Measurements from ENCODE around the gene MEX3D. TPM values are rescaled to one million over a fixed set of nuclear protein-coding genes. Genes with fewer than 3 reads are reported as not detected.

The MEX3D gene
- total and polyA plus RNA-seq, 5 experiments from 2014 or later: 0.08 to 4.4 (median 3.0) TPM; not detected in 2

- DNase-seq (peak in 3 of 10 donors; percentile 16 to 25 (median 23)), ATAC-seq (no peak)
- POLR2A ChIA-PET: interaction anchor here (1.4 to 1.9 kb wide), 2 partner anchors 16 to 43 kb away, joined by 8 to 9 read pairs; partner anchors contain the start of genes MBD3 and TCF3
- H3K9me3 Mint-ChIP-seq: no peaks in the 10 kb centered on the region
- peaks cover 16 to 63% (median 54%) of the 10 kb centered on the region in 4 donors for H3K4me1 Mint-ChIP-seq
- peak overlapping the region in 9 of 10 donors; percentile 24 to 90 (median 74) for H3K27ac Mint-ChIP-seq
- H3K36me3 Mint-ChIP-seq: peaks cover 0 to 25% (median 8%) of the 10 kb centered on the region in 3 donors
- H3K4me3 Mint-ChIP-seq: peak overlapping the region; percentile 70 to 88 (median 85)
- H3K27me3 Mint-ChIP-seq: no peaks in the 10 kb centered on the region
These were observed 40.9 kb upstream of the MEX3D start for GRCh38 chr19:1609103-1609396.

- ATAC-seq (no peak), DNase-seq (peak in 7 of 10 donors; percentile 21 to 72 (median 39))
- H3K4me3 Mint-ChIP-seq: peak overlapping the region; percentile 70 to 88 (median 85)
- peaks cover 16 to 68% (median 56%) of the 10 kb centered on the region in 4 donors for H3K4me1 Mint-ChIP-seq
- H3K36me3 Mint-ChIP-seq: peaks cover 0 to 19% (median 7%) of the 10 kb centered on the region in 3 donors
- POLR2A ChIA-PET: interaction anchor here (1.4 to 1.9 kb wide), 2 partner anchors 15 to 44 kb away, joined by 8 to 9 read pairs; partner anchors contain the start of genes MBD3 and TCF3
- H3K27me3 Mint-ChIP-seq: no peaks in the 10 kb centered on the region
- H3K9me3 Mint-ChIP-seq: no peaks in the 10 kb centered on the region
- peak overlapping the region; percentile 61 to 93 (median 80) for H3K27ac Mint-ChIP-seq
These were observed 40.4 kb upstream of the MEX3D start for GRCh38 chr19:1608359-1609102.

- Mint-ChIP-seq H3K4me1 (peaks cover 23 to 72% (median 63%) of the 10 kb centered on the region in 4 donors), H3K4me3 (peak overlapping the region; percentile 91 to 99 (median 98)), H3K27me3 (no peaks in the 10 kb centered on the region), H3K9me3 (no peaks in the 10 kb centered on the region), H3K36me3 (peaks cover 0 to 8% (median 3%) of the 10 kb centered on the region in 3 donors), H3K27ac (peak overlapping the region; percentile 94 to 100 (median 98))
- DNase-seq (no peak), ATAC-seq (no peak)
- POLR2A ChIA-PET: interaction anchor here (0.6 to 4.7 kb wide), 9 partner anchors 9 to 164 kb away, joined by 4 to 52 read pairs (median 6); partner anchors contain the start of genes MBD3 and TCF3
These were observed 38.1 kb upstream of the MEX3D start for GRCh38 chr19:1606138-1606651.

DNA sequence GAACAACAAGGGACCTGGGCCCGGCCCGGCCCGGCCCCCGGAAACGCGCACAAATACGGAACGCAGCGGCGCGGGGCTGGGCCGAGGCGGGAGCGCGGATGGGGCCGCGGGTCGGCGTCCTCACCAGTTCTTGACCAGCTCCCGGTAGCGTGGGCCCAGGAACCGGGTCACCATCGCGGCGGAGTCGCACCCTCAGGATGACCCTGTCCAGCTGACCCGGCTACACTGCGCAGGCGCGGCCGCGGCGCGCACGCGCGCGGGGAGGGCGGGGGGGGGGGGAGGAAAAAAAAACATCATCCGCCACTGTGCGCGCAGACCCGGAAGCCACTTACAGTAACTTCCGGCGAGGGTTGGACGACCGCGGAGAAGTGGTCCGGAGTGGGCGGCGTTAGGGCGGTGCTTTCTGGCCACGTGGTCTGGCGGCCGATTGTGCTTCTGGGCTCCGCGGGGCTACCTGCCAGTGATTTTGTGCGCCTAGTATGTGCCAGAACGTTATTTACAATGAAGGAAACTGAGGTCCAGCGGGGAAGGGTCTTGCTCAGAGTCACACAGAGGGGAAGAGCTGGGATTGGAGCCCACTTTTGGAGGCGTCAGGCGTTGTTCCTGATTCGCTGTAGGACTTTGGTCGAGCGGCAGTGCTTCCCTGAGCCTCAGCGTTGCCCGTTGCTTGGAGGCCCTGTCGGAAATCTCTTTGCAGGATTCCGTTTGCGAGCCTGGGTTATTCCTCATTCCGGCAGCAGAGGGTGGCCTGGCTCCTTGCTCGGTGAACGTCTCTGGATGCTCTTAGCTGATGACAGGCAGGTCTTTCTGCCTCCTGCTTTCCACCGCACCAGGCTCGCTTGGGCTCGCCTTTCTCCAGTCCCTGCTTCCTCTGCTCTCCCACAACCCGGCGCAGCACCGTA, 37.4 kb upstream of the MEX3D start, which contains the start of gene UQCR11:
TSS of gene UQCR11 (minus strand) at position 227 of the 902 bp plus-strand sequence. CDS start at position 174, 53 bp downstream.
- ATAC-seq (peak; percentile 78 to 85), DNase-seq (peak; percentile 85 to 95 (median 88))
- peaks cover 21 to 68% (median 57%) of the 10 kb centered on the region in 4 donors for H3K4me1 Mint-ChIP-seq
- H3K27ac Mint-ChIP-seq: peak within 1 kb of the TSS; percentile 94 to 100 (median 98)
- POLR2A ChIA-PET: interaction anchor here (0.6 to 4.7 kb wide), 11 partner anchors 9 to 163 kb away, joined by 3 to 52 read pairs (median 6); partner anchors contain the start of genes MBD3 and TCF3
- no peaks in the 10 kb centered on the region for H3K9me3 Mint-ChIP-seq
- H3K27me3 Mint-ChIP-seq: no peaks in the 10 kb centered on the region
- H3K4me3 Mint-ChIP-seq: peak within 1 kb of the TSS; percentile 91 to 99 (median 98)
- peaks cover 0 to 3% (median 2%) of the 10 kb centered on the region in 3 donors for H3K36me3 Mint-ChIP-seq

GRCh38 chr19:1602091-1602707, 34.1 kb upstream of the MEX3D start:
- no peak for ATAC-seq
- no peaks in the 10 kb centered on the region for H3K27me3 Mint-ChIP-seq
- H3K27ac Mint-ChIP-seq: peak overlapping the region in 1 of 10 donors; percentile 27
- DNase-seq: no peak
- no peaks in the 10 kb centered on the region for H3K9me3 Mint-ChIP-seq
- peaks cover 0 to 24% (median 10%) of the 10 kb centered on the region in 3 donors for H3K36me3 Mint-ChIP-seq
- H3K4me1 Mint-ChIP-seq: peaks cover 13 to 52% (median 33%) of the 10 kb centered on the region in 4 donors
- H3K4me3 Mint-ChIP-seq: peak overlapping the region in 1 of 10 donors; percentile 75
- POLR2A ChIA-PET: interaction anchor here (1.1 to 1.4 kb wide), 2 partner anchors 9 to 35 kb away, joined by 3 to 8 read pairs; partner anchors contain the start of genes MBD3 and MEX3D

- peak overlapping the region in 2 of 10 donors; percentile 56 to 63 for H3K4me3 Mint-ChIP-seq
- no peaks in the 10 kb centered on the region for H3K9me3 Mint-ChIP-seq
- peak overlapping the region in 3 of 10 donors; percentile 5 to 78 (median 72) for H3K27ac Mint-ChIP-seq
- DNase-seq (no peak), ATAC-seq (no peak)
- peaks cover 13 to 47% (median 29%) of the 10 kb centered on the region in 4 donors for H3K4me1 Mint-ChIP-seq
- POLR2A ChIA-PET: interaction anchor here (1.1 to 1.4 kb wide), 2 partner anchors 9 to 34 kb away, joined by 3 to 8 read pairs; partner anchors contain the start of genes MBD3 and MEX3D
- peaks cover 0 to 29% (median 11%) of the 10 kb centered on the region in 3 donors for H3K36me3 Mint-ChIP-seq
- H3K27me3 Mint-ChIP-seq: no peaks in the 10 kb centered on the region
These were observed 33.5 kb upstream of the MEX3D start for GRCh38 chr19:1601613-1602064.

DNA sequence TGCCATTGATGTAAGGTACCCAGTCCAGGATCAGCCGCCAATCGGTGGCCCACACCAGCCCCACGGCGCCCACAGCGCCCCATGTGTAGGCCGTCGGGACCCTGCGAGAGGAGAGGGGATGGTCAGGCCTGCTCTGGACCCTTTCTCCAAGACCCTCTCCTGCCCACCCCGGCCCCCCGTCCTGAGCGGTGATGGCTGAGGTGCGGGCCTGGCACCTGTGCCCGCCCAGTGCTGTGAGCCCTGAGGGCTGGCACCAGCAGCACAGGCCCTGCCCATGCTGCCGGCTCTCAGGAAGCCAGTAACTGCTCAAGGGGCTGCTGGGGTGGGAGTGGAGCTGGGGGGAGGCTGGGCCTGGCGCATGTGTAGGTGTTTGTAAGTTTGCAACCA, 31.3 kb upstream of the MEX3D start:
- Mint-ChIP-seq H3K9me3 (no peaks in the 10 kb centered on the region), H3K36me3 (peaks cover 0 to 40% (median 13%) of the 10 kb centered on the region in 3 donors), H3K4me3 (no peak overlapping the region), H3K27me3 (no peaks in the 10 kb centered on the region), H3K4me1 (peaks cover 7 to 33% (median 15%) of the 10 kb centered on the region in 4 donors), H3K27ac (peak overlapping the region in 1 of 10 donors; percentile 52)
- POLR2A ChIA-PET: interaction anchor here (0.7 kb wide), 1 partner anchor 48 kb away, joined by 4 read pairs; no protein-coding TSS in a partner anchor
- no peak for DNase-seq
- no peak for ATAC-seq

DNA sequence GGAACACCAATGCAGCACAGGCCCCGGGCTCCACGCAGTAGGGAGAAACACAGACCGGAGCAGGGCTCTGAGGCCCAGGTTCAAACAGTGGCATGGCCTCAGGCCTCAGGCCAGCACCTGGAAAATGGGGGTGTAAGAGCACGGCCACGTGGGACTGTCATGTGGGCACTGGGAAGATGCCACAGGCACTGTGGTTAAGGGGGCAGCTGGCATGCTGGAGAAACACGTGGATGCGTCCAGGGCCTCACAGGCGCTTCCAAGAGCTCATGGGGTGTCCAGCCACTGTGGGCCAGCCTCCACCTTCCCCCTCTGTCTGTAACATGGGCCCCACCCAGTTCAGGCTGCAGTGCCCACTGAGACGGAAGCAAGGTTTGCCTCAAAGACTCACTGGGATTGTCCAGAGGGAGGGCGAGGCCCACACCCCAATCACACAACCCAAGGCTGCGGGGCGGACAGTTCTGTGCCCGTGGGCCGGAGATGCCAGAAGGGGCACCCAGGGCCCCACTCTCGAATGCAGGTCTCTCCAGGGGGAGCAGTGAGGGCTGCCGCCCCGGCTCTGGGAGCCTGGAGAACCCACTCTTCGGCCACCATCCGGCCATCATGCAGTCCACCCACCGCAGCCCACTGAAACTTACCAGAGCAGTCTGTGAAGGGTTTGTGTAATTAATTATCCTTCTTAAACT, 30.8 kb upstream of the MEX3D start:
- Mint-ChIP-seq H3K4me3 (peak overlapping the region in 1 of 10 donors; percentile 34), H3K27ac (peak overlapping the region in 2 of 10 donors; percentile 31 to 62), H3K27me3 (no peaks in the 10 kb centered on the region), H3K4me1 (peaks cover 7 to 28% (median 12%) of the 10 kb centered on the region in 4 donors), H3K36me3 (peaks cover 0 to 40% (median 13%) of the 10 kb centered on the region in 3 donors), H3K9me3 (no peaks in the 10 kb centered on the region)
- no peak for DNase-seq
- ATAC-seq: no peak
- POLR2A ChIA-PET: interaction anchor here (0.6 kb wide), 2 partner anchors 144 to 555 kb away, joined by 3 to 4 read pairs; no protein-coding TSS in a partner anchor

DNA sequence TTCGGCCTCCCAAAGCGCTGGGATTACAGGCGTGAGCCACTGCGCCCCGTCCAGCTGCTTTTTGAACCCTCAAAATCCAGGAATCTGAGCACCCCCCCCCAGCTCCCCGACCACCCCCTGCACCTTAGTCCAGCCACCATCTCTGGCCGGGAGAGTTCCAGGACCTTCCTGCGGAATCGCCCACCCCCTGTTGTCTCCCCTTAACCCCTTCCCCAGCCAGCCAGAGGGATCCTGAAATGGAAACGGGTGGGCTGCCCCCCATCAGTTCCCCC, 25.3 kb upstream of the MEX3D start:
- no peak for ATAC-seq
- Mint-ChIP-seq H3K4me3 (peak overlapping the region; percentile 83 to 93 (median 88)), H3K36me3 (peaks cover 0 to 28% (median 11%) of the 10 kb centered on the region in 3 donors), H3K4me1 (peaks cover 11 to 29% (median 19%) of the 10 kb centered on the region in 4 donors), H3K27me3 (no peaks in the 10 kb centered on the region), H3K9me3 (no peaks in the 10 kb centered on the region), H3K27ac (peak overlapping the region; percentile 25 to 92 (median 82))
- POLR2A ChIA-PET: interaction anchor here (0.7 to 4.4 kb wide), 10 partner anchors 9 to 324 kb away, joined by 3 to 52 read pairs (median 4); partner anchors contain the start of genes CIRBP, REEP6, TCF3 and UQCR11
- no peak for DNase-seq

- H3K4me1 Mint-ChIP-seq: peaks cover 11 to 29% (median 20%) of the 10 kb centered on the region in 4 donors
- ATAC-seq (peak; percentile 78 to 79), DNase-seq (peak; percentile 81 to 93 (median 86))
- POLR2A ChIA-PET: interaction anchor here (0.7 to 4.4 kb wide), 12 partner anchors 9 to 324 kb away, joined by 3 to 52 read pairs (median 3); partner anchors contain the start of genes CIRBP, REEP6, TCF3 and UQCR11
- peak within 1 kb of the TSS; percentile 85 to 93 (median 88) for H3K4me3 Mint-ChIP-seq
- H3K36me3 Mint-ChIP-seq: peaks cover 0 to 24% (median 8%) of the 10 kb centered on the region in 3 donors
- H3K27ac Mint-ChIP-seq: peak within 1 kb of the TSS; percentile 78 to 96 (median 93)
- H3K9me3 Mint-ChIP-seq: no peaks in the 10 kb centered on the region
- no peaks in the 10 kb centered on the region for H3K27me3 Mint-ChIP-seq
These were observed 24.8 kb upstream of the MEX3D start, which contains the start of gene MBD3 for GRCh38 chr19:1592755-1593500. Gene MBD3, minus strand, starts transcription at chr19:1592865. Its CDS starts 234 bp downstream, at chr19:1592631.
